HepG2 (cell line): Measurements from ENCODE around the gene SLCO4A1. TPM values are rescaled to one million over a fixed set of nuclear protein-coding genes. Genes with fewer than 3 reads are reported as not detected.

Source experiments
- BATF2 ChIP-seq: sonication (generic); formaldehyde crosslinking; IDR thresholded peaks from 2 replicates; pipeline ENCODE4 v1.8.0; 2022; ENCODE audit warnings: mild to moderate bottlenecking, missing genetic modification reagents, moderate library complexity
- DR1 ChIP-seq: sonication (generic); formaldehyde crosslinking; IDR thresholded peaks from 2 replicates; pipeline ENCODE4 v1.8.0; 2021; ENCODE audit warnings: mild to moderate bottlenecking, missing genetic modification reagents, inconsistent platforms
- EED ChIP-seq: sonication (generic); formaldehyde crosslinking; IDR thresholded peaks from 2 replicates; pipeline ENCODE4 v1.5.0; 2020; ENCODE audit warnings: mild to moderate bottlenecking, missing genetic modification reagents
- ETV6 ChIP-seq: sonication (generic); formaldehyde crosslinking; conservative IDR thresholded peaks from 2 replicates; pipeline ENCODE4 v1.4.0; 2020; ENCODE audit warnings: missing genetic modification reagents
- HDAC6 ChIP-seq: fragments of 200-600 bp; sonication (generic); IDR thresholded peaks from 2 replicates; pipeline ENCODE4 v1.7.0; 2017; ENCODE audit warnings: mild to moderate bottlenecking, antibody characterized with exemption, low read length, low read depth
- KDM6A ChIP-seq: IDR thresholded peaks from 2 replicates; pipeline ENCODE4 v1.6.1; 2016; ENCODE audit warnings: low read depth
- NPAS2 ChIP-seq: sonication (generic); formaldehyde crosslinking; IDR thresholded peaks from 2 replicates; pipeline ENCODE4 v1.8.0; 2022; ENCODE audit warnings: mild to moderate bottlenecking, missing genetic modification reagents, borderline replicate concordance
- RBFOX2 ChIP-seq: fragments of 200-400 bp; formaldehyde crosslinking; IDR thresholded peaks from 2 replicates; pipeline ENCODE4 v1.6.1; 2017; ENCODE audit warnings: low read depth, mild to moderate bottlenecking, low read length
- ZFP62 ChIP-seq: sonication (generic); formaldehyde crosslinking; IDR thresholded peaks from 2 replicates; pipeline ENCODE4 v1.4.0; 2020; ENCODE audit warnings: missing genetic modification reagents
- ZNF333 ChIP-seq: sonication (generic); formaldehyde crosslinking; IDR thresholded peaks from 2 replicates; pipeline ENCODE4 v1.4.0; 2020; ENCODE audit warnings: mild to moderate bottlenecking, missing genetic modification reagents, borderline replicate concordance
- ZNF646 ChIP-seq: sonication (generic); formaldehyde crosslinking; IDR thresholded peaks from 2 replicates; pipeline ENCODE4 v1.9.0; 2021; ENCODE audit warnings: mild to moderate bottlenecking, missing genetic modification reagents
- ZNF660 ChIP-seq: sonication (generic); formaldehyde crosslinking; IDR thresholded peaks from 2 replicates; pipeline ENCODE4 v1.5.1; 2020; ENCODE audit warnings: mild to moderate bottlenecking, low read depth, missing genetic modification reagents, borderline replicate concordance
- ZSCAN9 ChIP-seq: IDR thresholded peaks from 2 replicates; pipeline ENCODE4 v1.6.1; 2016; ENCODE audit warnings: borderline replicate concordance
- polyA plus RNA-seq, 8 experiments: library from polyadenylated mRNA; depleted of rRNA in 3 of 8; stranded (reverse) in 7 of 8; unstranded in 1 of 8; fragments of >200 nt; fragmentation: Illumina TruSeq in 4 of 8; extraction: Trizol in 4 of 8; gene quantifications; 2 replicates each; pipeline versions ENCODE4 v1.2.1 to v1.2.3, GENCODE V29; 2011 to 2016; ENCODE audit warnings: low read depth in 4 of 8, missing spikeins in 1 of 8, mixed read lengths in 1 of 8; ENCODE audit not compliant: insufficient read depth in 1 of 8
- total RNA-seq, 5 experiments: library from RNA; depleted of rRNA; stranded (reverse); fragments of >200 nt; fragmentation: Illumina TruSeq; extraction: Trizol; gene quantifications; 2 replicates each; pipeline ENCODE4 v1.2.3, GENCODE V29; 2016; ENCODE audit warnings: low read depth in 1 of 5
- TF ChIP-seq, protein P1 (sequence below): sonication (generic); formaldehyde crosslinking; IDR thresholded peaks from 2 replicates; pipeline ENCODE4 v1.5.0; 2020; ENCODE audit warnings: mild to moderate bottlenecking, low read depth, missing genetic modification reagents, borderline replicate concordance
- TF ChIP-seq, protein P2 (sequence below): sonication (generic); formaldehyde crosslinking; IDR thresholded peaks from 2 replicates; pipeline ENCODE4 v1.8.1; 2023; ENCODE audit warnings: missing genetic modification reagents, inconsistent platforms, borderline replicate concordance
- TF ChIP-seq, protein P3 (sequence below): sonication (generic); formaldehyde crosslinking; IDR thresholded peaks from 2 replicates; pipeline ENCODE4 v1.5.1; 2020; ENCODE audit warnings: mild to moderate bottlenecking, missing genetic modification reagents, borderline replicate concordance

SLCO4A1 gene
- total and polyA plus RNA-seq, 2 of the 13 experiments (the other 11 are each of a cell fraction or from before 2014, with no cell fraction given): 55.5 to 112 TPM

GRCh38 chr20:62638055-62638570 is 4.2 kb upstream of the SLCO4A1 start (continued):
- TF ChIP-seq ZNF660 (no peak), RBFOX2 (no peak), ETV6 (no peak), DR1 (no peak), ZFP62 (CRISPR knock-in tag) (no peak), KDM6A (CRISPR knock-in tag) (no peak), ZNF333 (CRISPR knock-in tag) (no peak), ZSCAN9 (CRISPR knock-in tag) (no peak), ZNF646 (CRISPR knock-in tag) (no peak), NPAS2 (no peak), EED (no peak), HDAC6 (no peak), BATF2 (CRISPR knock-in tag) (no peak)
- TF ChIP-seq, protein P1, sequence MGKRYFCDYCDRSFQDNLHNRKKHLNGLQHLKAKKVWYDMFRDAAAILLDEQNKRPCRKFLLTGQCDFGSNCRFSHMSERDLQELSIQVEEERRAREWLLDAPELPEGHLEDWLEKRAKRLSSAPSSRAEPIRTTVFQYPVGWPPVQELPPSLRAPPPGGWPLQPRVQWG: no peak
- TF ChIP-seq, protein P2, sequence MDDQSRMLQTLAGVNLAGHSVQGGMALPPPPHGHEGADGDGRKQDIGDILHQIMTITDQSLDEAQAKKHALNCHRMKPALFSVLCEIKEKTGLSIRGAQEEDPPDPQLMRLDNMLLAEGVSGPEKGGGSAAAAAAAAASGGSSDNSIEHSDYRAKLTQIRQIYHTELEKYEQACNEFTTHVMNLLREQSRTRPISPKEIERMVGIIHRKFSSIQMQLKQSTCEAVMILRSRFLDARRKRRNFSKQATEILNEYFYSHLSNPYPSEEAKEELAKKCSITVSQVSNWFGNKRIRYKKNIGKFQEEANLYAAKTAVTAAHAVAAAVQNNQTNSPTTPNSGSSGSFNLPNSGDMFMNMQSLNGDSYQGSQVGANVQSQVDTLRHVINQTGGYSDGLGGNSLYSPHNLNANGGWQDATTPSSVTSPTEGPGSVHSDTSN (CRISPR knock-in tag): no peak
- TF ChIP-seq, protein P3, sequence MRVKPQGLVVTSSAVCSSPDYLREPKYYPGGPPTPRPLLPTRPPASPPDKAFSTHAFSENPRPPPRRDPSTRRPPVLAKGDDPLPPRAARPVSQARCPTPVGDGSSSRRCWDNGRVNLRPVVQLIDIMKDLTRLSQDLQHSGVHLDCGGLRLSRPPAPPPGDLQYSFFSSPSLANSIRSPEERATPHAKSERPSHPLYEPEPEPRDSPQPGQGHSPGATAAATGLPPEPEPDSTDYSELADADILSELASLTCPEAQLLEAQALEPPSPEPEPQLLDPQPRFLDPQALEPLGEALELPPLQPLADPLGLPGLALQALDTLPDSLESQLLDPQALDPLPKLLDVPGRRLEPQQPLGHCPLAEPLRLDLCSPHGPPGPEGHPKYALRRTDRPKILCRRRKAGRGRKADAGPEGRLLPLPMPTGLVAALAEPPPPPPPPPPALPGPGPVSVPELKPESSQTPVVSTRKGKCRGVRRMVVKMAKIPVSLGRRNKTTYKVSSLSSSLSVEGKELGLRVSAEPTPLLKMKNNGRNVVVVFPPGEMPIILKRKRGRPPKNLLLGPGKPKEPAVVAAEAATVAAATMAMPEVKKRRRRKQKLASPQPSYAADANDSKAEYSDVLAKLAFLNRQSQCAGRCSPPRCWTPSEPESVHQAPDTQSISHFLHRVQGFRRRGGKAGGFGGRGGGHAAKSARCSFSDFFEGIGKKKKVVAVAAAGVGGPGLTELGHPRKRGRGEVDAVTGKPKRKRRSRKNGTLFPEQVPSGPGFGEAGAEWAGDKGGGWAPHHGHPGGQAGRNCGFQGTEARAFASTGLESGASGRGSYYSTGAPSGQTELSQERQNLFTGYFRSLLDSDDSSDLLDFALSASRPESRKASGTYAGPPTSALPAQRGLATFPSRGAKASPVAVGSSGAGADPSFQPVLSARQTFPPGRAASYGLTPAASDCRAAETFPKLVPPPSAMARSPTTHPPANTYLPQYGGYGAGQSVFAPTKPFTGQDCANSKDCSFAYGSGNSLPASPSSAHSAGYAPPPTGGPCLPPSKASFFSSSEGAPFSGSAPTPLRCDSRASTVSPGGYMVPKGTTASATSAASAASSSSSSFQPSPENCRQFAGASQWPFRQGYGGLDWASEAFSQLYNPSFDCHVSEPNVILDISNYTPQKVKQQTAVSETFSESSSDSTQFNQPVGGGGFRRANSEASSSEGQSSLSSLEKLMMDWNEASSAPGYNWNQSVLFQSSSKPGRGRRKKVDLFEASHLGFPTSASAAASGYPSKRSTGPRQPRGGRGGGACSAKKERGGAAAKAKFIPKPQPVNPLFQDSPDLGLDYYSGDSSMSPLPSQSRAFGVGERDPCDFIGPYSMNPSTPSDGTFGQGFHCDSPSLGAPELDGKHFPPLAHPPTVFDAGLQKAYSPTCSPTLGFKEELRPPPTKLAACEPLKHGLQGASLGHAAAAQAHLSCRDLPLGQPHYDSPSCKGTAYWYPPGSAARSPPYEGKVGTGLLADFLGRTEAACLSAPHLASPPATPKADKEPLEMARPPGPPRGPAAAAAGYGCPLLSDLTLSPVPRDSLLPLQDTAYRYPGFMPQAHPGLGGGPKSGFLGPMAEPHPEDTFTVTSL: no peak
